Upper lobe of right lung (tissue), 1 donor: ENCODE results near the gene NUP62CL. TPM values are rescaled to one million over a fixed set of nuclear protein-coding genes. Genes with fewer than 3 reads are reported as not detected.
A peak's percentile ranks its signal among the peaks of the same experiment; 100 is the strongest.
"Not testable (repeated sequence)": the region's sequence is repeated elsewhere in the genome, so short reads cannot be mapped to it uniquely, and the experiment has no call there.

ENCODE experiments used
- ATAC-seq: fragments of 200-7000 bp; cut with Tn5 transposase; one replicate; pipeline ENCODE4 v1.9.1; 2020; ENCODE audit warnings: mild to moderate bottlenecking, moderate library complexity
- DNase-seq: peaks from one replicate; pipeline ENCODE4 v3.0.0-alpha.2; 2020
- H3K27ac ChIP-seq: fragments of 200-600 bp; one replicate; pipeline ENCODE4 v1.8.0; 2022
- H3K27me3 ChIP-seq: fragments of 200-600 bp; one replicate; pipeline ENCODE4 v1.8.0; 2022; ENCODE audit warnings: mild to moderate bottlenecking
- H3K36me3 ChIP-seq: fragments of 200-600 bp; one replicate; pipeline ENCODE4 v1.8.0; 2022
- H3K4me1 ChIP-seq: fragments of 200-600 bp; one replicate; pipeline ENCODE4 v1.8.0; 2022
- H3K4me3 ChIP-seq: fragments of 200-600 bp; one replicate; pipeline ENCODE4 v1.8.0; 2022; ENCODE audit warnings: mild to moderate bottlenecking
- H3K9me3 ChIP-seq: fragments of 200-600 bp; one replicate; pipeline ENCODE4 v1.8.0; 2022
- CTCF ChIP-seq: fragments of 200-600 bp; IDR thresholded peaks from one replicate; pipeline ENCODE4 v1.8.0; 2022; ENCODE audit warnings: antibody characterized with exemption
- intact Hi-C: fragments of 100-400 bp; cut with DNase I; formaldehyde crosslinking; loops from one replicate; pipeline ENCODE4 v1.11.0; 2022
- total RNA-seq: library from RNA; stranded (reverse); fragmentation: NEBNext Ultra II Directional; extraction: Animal tissue kit (Norgen Biotek cat#: 25700); gene quantifications from one replicate; pipeline ENCODE4 v1.2.1, GENCODE V29; 2021
- donor health status: DM: no; HTN: yes; CAD: no; lungs with severe emphysema.

The NUP62CL gene
- total RNA-seq, 1 donor from 2014 or later: 0.78 TPM

DNA sequence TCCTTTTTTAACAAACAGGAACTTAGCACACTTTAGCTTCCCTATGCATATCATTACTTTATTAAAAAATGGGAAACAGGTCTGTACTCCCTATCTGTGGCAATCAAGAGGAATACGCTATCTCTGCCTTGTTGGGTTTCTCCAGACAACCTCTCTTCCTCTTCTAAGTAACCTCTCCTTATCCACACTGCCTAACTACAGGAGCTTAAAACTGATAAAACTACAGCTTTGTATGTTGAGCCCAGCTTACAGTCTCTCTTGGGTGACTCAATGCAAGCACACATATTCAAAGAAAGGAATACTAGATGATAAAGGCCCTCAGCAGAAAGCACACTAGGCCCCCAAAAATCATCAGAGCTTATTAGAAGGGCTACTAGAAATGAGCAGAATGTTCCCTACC is 8.9 kb downstream of the NUP62CL start:
- no peaks in the 10 kb centered on the region for H3K36me3 ChIP-seq
- no peak overlapping the region for H3K27ac ChIP-seq
- intact Hi-C loops: no loop called here
- H3K4me3 ChIP-seq: no peak overlapping the region
- ATAC-seq (no peak), DNase-seq (no peak)
- no peaks in the 10 kb centered on the region for H3K4me1 ChIP-seq
- no peaks in the 10 kb centered on the region for H3K27me3 ChIP-seq
- TF ChIP-seq CTCF: no peak
- no peaks in the 10 kb centered on the region for H3K9me3 ChIP-seq

GRCh38 chrX:107171369-107172102 is 34.7 kb downstream of the NUP62CL start:
- intact Hi-C loops: no loop called here
- no peaks in the 10 kb centered on the region for H3K9me3 ChIP-seq
- ATAC-seq (no peak), DNase-seq (no peak)
- no peaks in the 10 kb centered on the region for H3K36me3 ChIP-seq
- H3K27ac ChIP-seq: no peak overlapping the region
- TF ChIP-seq CTCF: no peak
- no peaks in the 10 kb centered on the region for H3K27me3 ChIP-seq
- no peaks in the 10 kb centered on the region for H3K4me1 ChIP-seq
- no peak overlapping the region for H3K4me3 ChIP-seq

DNA sequence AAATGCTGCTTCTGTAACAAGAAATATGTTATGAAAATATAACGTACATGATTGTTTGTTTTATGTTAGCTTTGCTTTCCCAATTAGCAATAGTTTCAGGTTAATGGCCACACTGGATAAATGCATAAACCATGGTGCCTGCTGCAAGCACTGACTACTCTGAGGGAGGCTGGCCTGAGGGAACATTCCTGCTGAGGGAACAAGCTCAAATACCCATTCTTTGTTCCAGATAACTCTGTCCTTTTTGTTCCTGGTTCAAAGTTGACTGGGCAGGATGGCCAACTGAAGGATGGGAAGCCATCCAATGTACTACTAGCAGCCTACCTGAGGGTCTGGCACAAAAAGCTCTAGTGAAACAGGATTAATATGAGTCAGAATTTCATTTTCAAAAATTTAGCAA is 37.5 kb downstream of the NUP62CL start:
- intact Hi-C loops: no loop called here
- Histone ChIP-seq H3K4me1 (no peaks in the 10 kb centered on the region), H3K9me3 (no peaks in the 10 kb centered on the region), H3K27me3 (no peaks in the 10 kb centered on the region), H3K36me3 (no peaks in the 10 kb centered on the region), H3K27ac (no peak overlapping the region), H3K4me3 (no peak overlapping the region)
- TF ChIP-seq CTCF: no peak
- ATAC-seq (no peak), DNase-seq (no peak)

GRCh38 chrX:107168257-107168656 is 38.0 kb downstream of the NUP62CL start:
- no peak for DNase-seq
- no peak for TF ChIP-seq CTCF
- H3K36me3 ChIP-seq: no peaks in the 10 kb centered on the region
- H3K27ac ChIP-seq: no peak overlapping the region
- no peaks in the 10 kb centered on the region for H3K27me3 ChIP-seq
- intact Hi-C loops: no loop called here
- H3K9me3 ChIP-seq: no peaks in the 10 kb centered on the region
- no peak overlapping the region for H3K4me3 ChIP-seq
- no peaks in the 10 kb centered on the region for H3K4me1 ChIP-seq
- no peak for ATAC-seq

DNA sequence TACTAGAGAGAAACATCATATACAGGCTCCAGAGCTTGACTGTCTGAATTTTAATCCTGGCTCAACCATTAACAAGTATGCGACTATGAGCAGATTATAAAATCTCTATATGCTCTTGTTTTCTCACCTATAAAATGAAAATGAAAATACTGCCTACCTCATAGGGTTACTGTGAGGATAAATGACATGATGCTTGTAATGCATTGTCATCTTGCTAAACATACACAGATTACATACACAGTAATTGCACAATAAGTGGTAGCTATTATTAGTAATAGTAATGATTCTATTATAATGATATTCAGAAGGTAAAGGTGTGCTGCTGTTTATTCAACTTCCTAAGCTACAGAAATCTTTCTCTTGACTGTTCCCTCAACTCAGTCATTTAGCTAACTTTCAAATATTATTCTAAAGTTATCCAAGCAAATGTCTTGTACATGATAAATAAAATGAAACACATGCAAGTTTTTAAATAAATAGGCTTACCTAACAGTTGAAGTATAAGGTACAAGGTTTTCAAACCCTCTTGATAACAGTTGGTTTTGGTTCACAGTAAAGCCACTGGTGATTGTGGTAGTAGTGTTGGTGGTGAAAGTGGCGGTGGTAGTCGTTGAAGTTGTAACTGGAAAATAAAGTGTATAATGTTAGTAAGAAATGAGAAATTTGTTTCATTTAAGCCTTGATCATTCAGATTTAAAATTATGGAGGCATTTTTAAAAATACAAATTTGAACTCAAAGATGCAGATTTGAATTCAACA is 38.9 kb downstream of the NUP62CL start:
- H3K27me3 ChIP-seq: no peaks in the 10 kb centered on the region
- H3K36me3 ChIP-seq: no peaks in the 10 kb centered on the region
- DNase-seq: no peak
- no peak overlapping the region for H3K27ac ChIP-seq
- no peaks in the 10 kb centered on the region for H3K4me1 ChIP-seq
- no peak for TF ChIP-seq CTCF
- no peaks in the 10 kb centered on the region for H3K9me3 ChIP-seq
- H3K4me3 ChIP-seq: no peak overlapping the region
- intact Hi-C loops: no loop called here
- no peak for ATAC-seq

DNA sequence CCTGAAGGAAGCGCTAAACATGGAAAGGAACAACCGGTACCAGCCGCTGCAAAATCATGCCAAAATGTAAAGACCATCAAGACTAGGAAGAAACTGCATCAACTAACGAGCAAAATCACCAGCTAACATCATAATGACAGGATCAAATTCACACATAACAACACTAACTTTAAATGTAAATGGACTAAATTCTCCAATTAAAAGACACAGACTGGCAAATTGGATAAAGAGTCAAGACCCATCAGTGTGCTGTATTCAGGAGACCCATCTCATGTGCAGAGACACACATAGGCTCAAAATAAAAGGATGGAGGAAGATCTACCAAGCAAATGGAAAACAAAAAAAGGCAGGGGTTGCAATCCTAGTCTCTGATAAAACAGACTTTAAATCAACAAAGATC is 48.6 kb downstream of the NUP62CL start:
- H3K9me3 ChIP-seq, H3K36me3 ChIP-seq, ATAC-seq, DNase-seq, H3K4me1 ChIP-seq, intact Hi-C loops, H3K27me3 ChIP-seq, H3K27ac ChIP-seq, H3K4me3 ChIP-seq: not testable (repeated sequence)

DNA sequence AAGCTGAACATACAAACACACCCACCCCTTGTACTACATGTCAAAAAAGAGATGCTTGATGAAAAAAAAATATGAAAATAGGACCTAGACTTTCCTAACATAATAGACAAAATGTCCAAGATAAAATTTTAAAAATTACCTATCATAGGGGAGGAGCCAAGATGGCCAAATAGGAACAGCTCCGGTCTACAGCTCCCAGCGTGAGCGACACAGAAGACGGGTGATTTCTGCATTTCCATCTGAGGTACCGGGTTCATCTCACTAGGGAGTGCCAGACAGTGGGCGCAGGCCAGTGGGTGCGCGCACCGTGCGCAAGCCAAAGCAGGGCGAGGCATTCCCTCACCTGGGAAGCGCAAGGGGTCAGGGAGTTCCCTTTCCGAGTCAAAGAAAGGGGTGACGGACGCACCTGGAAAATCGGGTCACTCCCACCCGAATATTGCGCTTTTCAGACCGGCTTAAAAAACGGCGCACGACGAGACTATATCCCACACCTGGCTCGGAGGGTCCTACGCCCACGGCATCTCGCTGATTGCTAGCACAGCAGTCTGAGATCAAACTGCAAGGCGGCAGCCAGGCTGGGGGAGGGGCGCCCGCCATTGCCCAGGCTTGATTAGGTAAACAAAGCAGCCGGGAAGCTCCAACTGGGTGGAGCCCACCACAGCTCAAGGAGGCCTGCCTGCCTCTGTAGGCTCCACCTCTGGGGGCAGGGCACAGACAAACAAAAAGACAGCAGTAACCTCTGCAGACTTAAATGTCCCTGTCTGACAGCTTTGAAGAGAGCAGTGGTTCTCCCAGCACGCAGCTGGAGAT is 50.4 kb downstream of the NUP62CL start:
- H3K27ac ChIP-seq, H3K36me3 ChIP-seq, ATAC-seq, DNase-seq, H3K9me3 ChIP-seq, intact Hi-C loops, H3K4me1 ChIP-seq, H3K27me3 ChIP-seq: not testable (repeated sequence)
- H3K4me3 ChIP-seq: peak overlapping the region; percentile 31
